GM12872 (cell line): ENCODE data around the gene ADGRD1.

ENCODE experiments used
- TF ChIP-seq, protein P1 (sequence below): IDR thresholded peaks from 3 replicates; pipeline ENCODE4 v1.5.1; 2011; ENCODE audit warnings: low read depth, mild to moderate bottlenecking, low read length, moderate library complexity; ENCODE audit not compliant: insufficient read depth

ADGRD1 gene

DNA sequence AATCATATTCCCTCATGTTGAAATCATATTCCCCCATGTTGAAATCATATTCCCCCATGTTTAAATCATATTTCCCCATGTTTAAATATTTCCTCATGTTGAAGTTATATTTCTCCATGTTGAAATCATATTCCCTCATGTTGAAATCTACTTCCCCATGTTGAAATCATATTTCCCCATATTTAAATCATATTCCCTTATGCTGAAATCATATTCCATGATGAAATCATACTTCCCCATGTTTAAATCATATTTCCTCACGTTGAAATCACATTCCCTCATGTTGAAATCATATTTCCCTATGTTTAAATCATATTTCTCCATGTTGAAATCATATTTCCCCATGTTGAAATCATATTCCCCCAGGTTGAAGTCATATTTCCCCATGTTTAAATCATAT, 34.6 kb upstream of the ADGRD1 start:
- TF ChIP-seq, protein P1, sequence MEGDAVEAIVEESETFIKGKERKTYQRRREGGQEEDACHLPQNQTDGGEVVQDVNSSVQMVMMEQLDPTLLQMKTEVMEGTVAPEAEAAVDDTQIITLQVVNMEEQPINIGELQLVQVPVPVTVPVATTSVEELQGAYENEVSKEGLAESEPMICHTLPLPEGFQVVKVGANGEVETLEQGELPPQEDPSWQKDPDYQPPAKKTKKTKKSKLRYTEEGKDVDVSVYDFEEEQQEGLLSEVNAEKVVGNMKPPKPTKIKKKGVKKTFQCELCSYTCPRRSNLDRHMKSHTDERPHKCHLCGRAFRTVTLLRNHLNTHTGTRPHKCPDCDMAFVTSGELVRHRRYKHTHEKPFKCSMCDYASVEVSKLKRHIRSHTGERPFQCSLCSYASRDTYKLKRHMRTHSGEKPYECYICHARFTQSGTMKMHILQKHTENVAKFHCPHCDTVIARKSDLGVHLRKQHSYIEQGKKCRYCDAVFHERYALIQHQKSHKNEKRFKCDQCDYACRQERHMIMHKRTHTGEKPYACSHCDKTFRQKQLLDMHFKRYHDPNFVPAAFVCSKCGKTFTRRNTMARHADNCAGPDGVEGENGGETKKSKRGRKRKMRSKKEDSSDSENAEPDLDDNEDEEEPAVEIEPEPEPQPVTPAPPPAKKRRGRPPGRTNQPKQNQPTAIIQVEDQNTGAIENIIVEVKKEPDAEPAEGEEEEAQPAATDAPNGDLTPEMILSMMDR = no peak

DNA sequence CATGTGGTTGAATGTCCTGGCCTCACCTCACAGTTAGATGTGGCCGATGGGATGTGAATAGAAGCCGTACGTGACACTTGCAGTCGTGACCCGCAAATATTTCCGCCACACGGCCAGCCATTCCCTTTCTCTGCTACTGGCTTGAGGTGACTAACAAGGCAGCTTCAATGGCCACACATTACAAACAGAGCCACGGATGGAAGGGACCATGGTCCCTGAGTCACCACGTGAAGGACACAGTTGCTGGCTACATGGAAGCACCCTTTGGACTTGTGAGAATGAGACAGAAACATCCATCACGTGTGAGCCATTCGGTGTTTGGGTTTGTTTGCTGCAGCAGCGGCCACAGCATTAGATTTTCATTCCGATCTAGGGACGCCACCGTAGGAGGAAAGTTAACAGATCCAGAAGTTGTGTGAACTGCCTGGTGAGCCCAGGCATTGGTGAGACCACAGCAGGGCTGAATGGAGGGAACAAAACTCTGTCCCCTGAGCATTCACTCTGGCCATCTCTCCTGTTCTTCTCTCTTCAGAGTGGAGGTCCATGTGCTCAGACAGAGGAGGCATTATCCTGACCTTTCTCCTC, 33.5 kb upstream of the ADGRD1 start:
- TF ChIP-seq, protein P1 = no peak

DNA sequence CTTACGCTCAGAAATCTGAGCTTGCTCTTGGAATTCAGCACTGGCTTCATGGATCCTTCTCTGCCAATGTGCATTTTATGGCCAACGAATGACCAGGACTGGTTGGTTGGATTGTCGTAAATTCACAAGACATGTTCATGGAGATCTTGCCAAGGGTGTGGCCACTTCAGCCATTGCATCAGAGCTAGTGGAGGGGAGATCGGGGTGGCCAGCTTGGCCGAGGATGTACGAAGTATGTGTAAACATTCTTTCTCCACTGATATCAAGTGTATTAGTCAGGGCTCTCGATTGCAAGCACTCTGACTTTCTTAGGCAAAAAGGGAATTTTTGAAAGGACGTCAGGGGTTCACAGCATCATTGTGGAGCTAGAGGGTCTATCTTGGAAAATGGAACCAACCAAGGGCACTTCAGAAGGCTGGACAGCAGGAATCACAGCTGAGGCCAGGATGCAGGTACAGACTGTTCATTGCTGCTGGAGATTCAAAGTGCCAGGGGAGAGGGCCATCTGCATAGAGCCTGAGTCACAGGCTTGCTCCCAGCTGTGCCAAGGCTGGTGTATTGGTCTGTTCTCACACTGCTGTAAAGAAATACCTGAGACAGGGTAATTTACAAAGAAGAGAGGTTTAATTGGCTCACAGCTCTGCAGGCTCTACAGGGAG, 32.9 kb upstream of the ADGRD1 start:
- TF ChIP-seq, protein P1 = no peak

DNA sequence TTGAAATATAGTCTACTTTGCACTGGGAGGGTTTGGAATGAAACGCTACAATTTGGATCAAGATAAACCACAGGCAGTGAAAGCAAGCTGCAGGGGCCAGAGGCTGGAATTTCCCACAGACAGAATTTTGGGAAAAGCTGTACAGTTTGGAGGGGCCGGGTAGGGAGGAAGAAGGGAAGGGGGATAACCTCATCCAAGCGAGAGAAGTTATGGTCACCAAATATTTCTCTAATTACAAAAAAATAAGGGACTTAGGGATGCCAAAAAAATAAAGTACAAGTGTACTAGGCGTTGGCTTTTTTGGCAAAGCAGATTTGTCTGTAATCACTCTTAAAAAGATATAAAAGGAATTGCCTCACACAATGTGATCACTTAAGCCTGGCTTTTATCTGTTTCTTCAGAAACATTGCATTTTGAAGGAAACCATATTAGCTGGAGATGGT, 31.2 kb upstream of the ADGRD1 start:
- TF ChIP-seq, protein P1 = no peak

DNA sequence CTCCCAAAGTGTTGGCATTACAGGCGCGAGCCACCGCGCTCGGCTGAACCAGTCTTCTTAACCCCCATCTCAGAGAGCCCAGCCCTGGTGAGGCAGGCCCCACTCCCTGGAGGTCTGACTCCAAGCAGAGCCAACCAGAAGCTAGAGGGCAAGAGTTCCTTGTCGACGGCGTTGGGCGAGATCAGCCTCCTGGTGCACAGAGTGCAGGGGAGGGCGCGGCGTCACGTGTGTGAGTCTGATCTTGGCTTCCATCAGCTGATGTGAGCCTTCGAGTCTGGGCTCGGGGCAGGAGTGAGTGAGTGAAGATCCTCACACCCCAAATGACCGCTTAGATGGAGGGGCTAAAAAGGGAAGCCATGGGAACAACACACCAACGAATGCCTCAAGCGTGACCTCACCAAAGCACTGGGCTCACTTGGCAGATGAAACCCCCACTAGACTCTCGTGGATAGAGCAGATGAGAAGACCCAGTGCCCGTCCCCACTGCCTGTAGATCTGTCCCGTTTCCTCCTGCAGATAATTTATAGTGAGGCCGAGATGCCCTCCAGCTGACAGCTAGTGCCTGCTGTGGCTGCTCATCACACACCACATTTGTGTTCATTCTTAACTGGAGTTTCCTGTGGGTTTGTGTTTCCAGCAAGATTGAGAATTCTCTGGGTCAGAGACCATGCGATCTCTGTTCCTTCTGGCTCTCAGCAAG, 28.6 kb upstream of the ADGRD1 start:
- TF ChIP-seq, protein P1 = no peak

DNA sequence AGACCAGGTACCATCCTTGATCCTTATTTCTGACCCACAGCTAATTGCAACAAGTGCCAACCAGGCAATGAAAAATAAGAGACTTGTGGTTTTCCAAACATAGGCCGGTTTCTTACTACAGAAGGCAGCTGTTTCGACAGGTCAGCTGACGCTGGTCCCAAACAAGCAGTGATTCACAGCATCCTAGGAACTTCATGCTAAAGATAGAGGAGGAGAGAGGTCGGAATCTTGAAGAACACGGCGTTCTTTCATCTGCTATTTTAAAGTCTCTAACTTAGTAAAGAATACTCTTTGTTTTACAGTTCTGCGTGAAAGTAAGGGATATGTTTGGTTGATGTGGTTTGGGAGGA, 28.1 kb upstream of the ADGRD1 start:
- TF ChIP-seq, protein P1 = no peak

DNA sequence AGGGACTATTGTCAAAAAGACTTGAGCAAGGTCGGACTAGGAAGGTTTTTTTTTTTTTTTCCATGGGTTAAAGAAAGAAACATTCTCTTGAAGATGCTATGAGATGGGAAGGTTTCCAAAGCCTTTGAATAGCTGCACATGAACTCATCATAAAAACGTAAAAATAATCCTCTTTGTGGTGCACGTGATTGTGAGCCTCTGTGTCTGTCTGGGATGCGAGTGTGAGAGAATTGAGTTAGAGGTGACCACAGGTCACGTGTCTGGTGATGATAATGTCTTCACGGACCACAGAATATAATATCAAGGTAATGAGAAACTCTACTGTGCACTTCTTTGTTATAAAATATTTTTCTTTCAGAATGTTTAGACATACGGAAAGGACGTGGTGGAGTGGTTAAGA, 24.3 kb upstream of the ADGRD1 start:
- TF ChIP-seq, protein P1 = no peak
